Measurements from ENCODE around the gene C8A. TPM values are rescaled to one million over a fixed set of nuclear protein-coding genes. Genes with fewer than 3 reads are reported as not detected.

Gene C8A
- polyA plus RNA-seq, 3 donors = not detected

- H3K4me2 ChIP-seq (replicated peaks; ENCODE audit: extremely low read depth, low read length, poor library complexity, severe bottlenecking) = no peak overlapping the region
- H3K4me1 ChIP-seq (ENCODE audit: control insufficient read depth in 1 of 2, insufficient read depth in 2 of 2, low read length in 2 of 2) = no peaks in the 10 kb centered on the region
- no peak overlapping the region for H3K9ac ChIP-seq (ENCODE audit: insufficient read depth, low read length, poor library complexity, severe bottlenecking)
- Mint-ChIP-seq H3K36me3 (no peaks in the 10 kb centered on the region), H3K4me1 (no peaks in the 10 kb centered on the region), H3K4me3 (no peak overlapping the region), H3K27ac (no peak overlapping the region), H3K9me3 (no peaks in the 10 kb centered on the region), H3K27me3 (ENCODE audit: low read depth in 3 of 3) (peaks cover 6 to 10% (median 8%) of the 10 kb centered on the region in 3 donors)
- intact Hi-C loops (cut with micrococcal nuclease) = no loop called here
- no peaks in the 10 kb centered on the region for H3K27me3 ChIP-seq (ENCODE audit: control insufficient read depth in 2 of 2, insufficient read depth in 2 of 2, low read length in 2 of 2)
- no peak overlapping the region for H3K4me3 ChIP-seq (replicated peaks in 1 of 3; ENCODE audit: low read depth in 2 of 3, low read length in 3 of 3)
- no peaks in the 10 kb centered on the region for H3K79me2 ChIP-seq (ENCODE audit: insufficient read depth, low read length)
- no peak for DNase-seq
- no peak overlapping the region for H3K27ac ChIP-seq (ENCODE audit: low read depth in 1 of 2, low read length in 2 of 2)
- no peaks in the 10 kb centered on the region for H4K20me1 ChIP-seq (ENCODE audit: insufficient read depth, low read length)
- no peaks in the 10 kb centered on the region for H3K36me3 ChIP-seq (replicated peaks in 1 of 2; ENCODE audit: control insufficient read depth in 1 of 2, insufficient read depth in 2 of 2, low read length in 2 of 2)
- no peak overlapping the region for H2AFZ ChIP-seq (ENCODE audit: insufficient read depth, low read depth, low read length, poor library complexity, severe bottlenecking)
- no peak for TF ChIP-seq CTCF (IDR thresholded peaks at IDR 0.05)
- no peaks in the 10 kb centered on the region for H3K9me3 ChIP-seq (replicated peaks in 1 of 2; ENCODE audit: control insufficient read depth in 1 of 2, insufficient read depth in 1 of 2, low read length in 2 of 2)
Measured at GRCh38 chr1:56827711-56828110, 26.9 kb upstream of the C8A start.

- no peak for TF ChIP-seq CTCF (IDR thresholded peaks at IDR 0.05)
- 80% methylated on average over 1 of the region's 4 CpGs for WGBS (ENCODE audit: insufficient coverage)
- H3K27ac ChIP-seq (ENCODE audit: low read depth in 1 of 2, low read length in 2 of 2) = no peak overlapping the region
- Mint-ChIP-seq H3K36me3 (no peaks in the 10 kb centered on the region), H3K27ac (no peak overlapping the region), H3K4me1 (no peaks in the 10 kb centered on the region), H3K27me3 (ENCODE audit: low read depth in 3 of 3) (peaks cover 5 to 8% (median 6%) of the 10 kb centered on the region in 3 donors), H3K4me3 (no peak overlapping the region), H3K9me3 (peaks cover 0 to 2% (median 0%) of the 10 kb centered on the region in 7 donors)
- H3K9me3 ChIP-seq (replicated peaks in 1 of 2; ENCODE audit: control insufficient read depth in 1 of 2, insufficient read depth in 1 of 2, low read length in 2 of 2) = no peaks in the 10 kb centered on the region
- H3K9ac ChIP-seq (ENCODE audit: insufficient read depth, low read length, poor library complexity, severe bottlenecking) = no peak overlapping the region
- intact Hi-C loops (cut with micrococcal nuclease) = no loop called here
- no peaks in the 10 kb centered on the region for H3K4me1 ChIP-seq (ENCODE audit: control insufficient read depth in 1 of 2, insufficient read depth in 2 of 2, low read length in 2 of 2)
- no peaks in the 10 kb centered on the region for H3K27me3 ChIP-seq (ENCODE audit: control insufficient read depth in 2 of 2, insufficient read depth in 2 of 2, low read length in 2 of 2)
- H3K4me3 ChIP-seq (replicated peaks in 1 of 3; ENCODE audit: low read depth in 2 of 3, low read length in 3 of 3) = no peak overlapping the region
- H4K20me1 ChIP-seq (ENCODE audit: insufficient read depth, low read length) = no peaks in the 10 kb centered on the region
- H3K36me3 ChIP-seq (replicated peaks in 1 of 2; ENCODE audit: control insufficient read depth in 1 of 2, insufficient read depth in 2 of 2, low read length in 2 of 2) = no peaks in the 10 kb centered on the region
- no peak overlapping the region for H2AFZ ChIP-seq (ENCODE audit: insufficient read depth, low read depth, low read length, poor library complexity, severe bottlenecking)
- no peak for DNase-seq
- H3K4me2 ChIP-seq (replicated peaks; ENCODE audit: extremely low read depth, low read length, poor library complexity, severe bottlenecking) = no peak overlapping the region
- no peaks in the 10 kb centered on the region for H3K79me2 ChIP-seq (ENCODE audit: insufficient read depth, low read length)
Measured at GRCh38 chr1:56830052-56830451, 24.5 kb upstream of the C8A start.
